Anterior cingulate cortex (tissue), 58 donors: Measurements from ENCODE around the gene UPB1.
A peak's percentile ranks its signal among the peaks of the same experiment; 100 is the strongest.
"Not testable (repeated sequence)": the region's sequence is repeated elsewhere in the genome, so short reads cannot be mapped to it uniquely, and the experiment has no call there.

Experiments
- DNase-seq, 58 donors: peaks; one replicate each; lab custom pipeline; 2025; lab: John Stamatoyannopoulos, UW

UPB1 gene

DNA sequence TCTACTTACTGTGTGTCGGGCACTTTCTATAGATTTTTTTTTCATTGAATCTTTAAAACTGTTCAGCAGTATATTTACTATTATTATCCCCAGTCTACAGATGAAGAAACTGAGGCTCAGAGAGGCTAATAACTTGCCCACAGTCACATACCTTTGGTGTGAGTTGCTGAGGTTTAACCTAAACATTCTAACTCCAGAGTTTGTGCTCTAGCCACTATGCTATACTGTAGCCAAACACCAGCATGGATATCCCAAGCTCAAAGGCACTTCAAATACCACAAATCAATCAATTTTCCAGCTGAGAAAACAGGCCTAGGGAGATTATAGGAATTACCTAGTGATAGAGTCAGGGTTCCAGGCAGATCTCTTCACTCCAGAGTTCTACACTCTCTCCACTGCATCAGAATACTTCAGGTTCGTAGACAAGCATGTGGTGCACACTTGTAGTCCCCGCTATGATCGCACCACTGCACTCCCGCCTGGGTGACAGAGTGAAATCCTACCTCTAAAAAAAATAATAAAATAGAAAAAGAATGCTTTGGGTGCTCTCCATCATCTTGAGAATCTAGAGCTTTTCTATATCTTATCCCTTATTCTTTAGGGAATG, 20.4 kb upstream of the UPB1 start:
- DNase-seq = no peak

DNA sequence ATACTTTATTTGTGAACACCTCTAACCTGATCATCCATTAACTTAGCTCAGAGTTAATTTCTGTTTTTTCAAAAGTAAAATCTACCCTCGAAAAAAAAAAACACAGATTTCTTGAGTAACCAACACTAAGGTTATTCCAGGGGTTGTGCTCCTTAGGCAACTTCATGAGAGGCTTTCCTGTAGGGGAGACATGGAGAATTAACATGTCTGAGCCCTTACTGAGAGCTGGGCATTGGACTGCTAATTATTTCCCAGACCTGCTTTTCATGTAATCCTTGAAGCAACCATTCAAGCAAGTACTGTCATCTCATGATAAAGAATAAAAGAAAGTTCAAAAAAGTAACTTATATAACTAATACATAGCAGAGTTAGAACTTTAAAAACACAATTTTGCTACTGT, 13.5 kb upstream of the UPB1 start:
- no peak for DNase-seq

DNA sequence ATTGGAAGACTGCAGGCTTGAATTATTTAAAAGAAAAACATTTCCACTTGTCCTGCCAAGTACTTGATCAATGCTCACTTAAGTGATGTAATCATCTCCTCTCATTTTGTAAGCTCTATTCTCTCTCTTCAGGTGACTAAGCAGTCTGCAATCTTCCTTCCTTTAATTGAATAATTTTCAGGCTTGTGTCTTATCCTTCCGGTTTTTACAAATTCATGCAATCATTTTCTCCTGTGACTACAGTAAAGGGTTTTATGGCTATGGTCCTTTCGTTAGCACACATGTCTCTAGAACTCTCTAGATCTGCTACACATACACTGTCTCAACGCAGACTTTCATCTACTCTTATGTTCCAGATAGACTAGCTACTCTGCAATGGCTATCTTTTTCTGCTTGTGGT, 12.6 kb upstream of the UPB1 start:
- DNase-seq = no peak

DNA sequence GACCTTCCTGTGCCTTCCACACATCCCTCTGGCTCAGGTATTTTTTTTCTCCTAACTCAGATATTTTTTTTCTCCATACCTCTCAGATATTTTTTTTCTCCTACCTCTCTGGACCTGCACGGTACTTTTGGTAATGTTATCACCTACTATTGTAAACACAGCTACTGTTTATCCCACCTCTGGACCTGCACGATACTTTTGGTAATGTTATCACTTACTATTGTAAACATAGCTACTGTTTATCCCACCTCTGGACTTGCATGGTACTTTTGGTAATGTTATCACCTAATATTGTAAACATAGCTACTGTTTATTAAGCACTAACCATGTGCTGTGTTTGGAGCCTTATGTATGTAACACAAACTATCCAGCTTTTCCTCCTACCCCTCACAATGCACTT, 12.1 kb upstream of the UPB1 start:
- no peak for DNase-seq

DNA sequence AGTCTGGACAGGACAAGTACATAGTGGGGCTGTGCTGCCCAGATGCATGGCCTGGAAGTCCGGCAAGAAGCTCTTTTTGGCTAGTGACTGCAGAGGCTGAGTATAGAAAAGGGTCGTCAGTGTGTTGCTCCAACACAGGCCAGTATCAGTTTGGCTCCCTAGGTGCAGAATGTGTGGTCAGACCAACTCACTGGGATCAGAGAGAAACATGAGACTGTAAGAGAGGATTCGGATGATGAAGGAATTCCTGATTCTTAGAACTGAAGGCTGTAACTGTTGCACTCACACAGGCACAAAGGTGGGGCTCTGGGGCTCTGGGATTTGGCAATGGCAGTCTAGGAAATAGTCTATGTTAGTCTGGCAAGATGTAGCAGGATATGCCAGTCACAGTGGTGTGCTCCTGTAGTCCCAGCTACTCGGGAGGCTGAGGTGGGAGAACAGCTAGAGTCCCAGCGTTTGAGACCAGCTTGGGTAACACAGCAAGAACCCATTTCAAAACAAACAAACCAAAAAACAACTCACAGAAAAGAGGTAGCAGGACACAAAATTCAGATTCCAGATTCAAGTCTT, 11.1 kb upstream of the UPB1 start:
- DNase-seq = no peak

DNA sequence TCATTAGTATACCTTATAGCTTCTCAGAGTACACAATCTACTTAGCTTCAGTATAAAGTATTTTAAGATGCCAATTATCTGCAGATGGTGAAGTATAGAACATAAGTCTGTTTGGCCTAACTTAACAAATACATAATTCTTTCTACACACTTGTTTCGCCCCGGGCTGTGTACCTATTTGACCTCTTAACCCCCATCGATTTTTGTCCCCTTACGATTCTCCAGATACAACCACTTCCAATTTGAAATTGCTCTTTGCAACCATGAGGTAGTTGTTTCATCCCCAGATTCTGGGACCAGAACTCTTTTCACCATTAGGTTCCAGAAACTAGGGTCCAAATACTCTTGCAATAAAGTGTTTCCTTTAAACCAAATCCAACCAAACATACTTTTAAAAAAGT, 10.0 kb upstream of the UPB1 start:
- no peak for DNase-seq

DNA sequence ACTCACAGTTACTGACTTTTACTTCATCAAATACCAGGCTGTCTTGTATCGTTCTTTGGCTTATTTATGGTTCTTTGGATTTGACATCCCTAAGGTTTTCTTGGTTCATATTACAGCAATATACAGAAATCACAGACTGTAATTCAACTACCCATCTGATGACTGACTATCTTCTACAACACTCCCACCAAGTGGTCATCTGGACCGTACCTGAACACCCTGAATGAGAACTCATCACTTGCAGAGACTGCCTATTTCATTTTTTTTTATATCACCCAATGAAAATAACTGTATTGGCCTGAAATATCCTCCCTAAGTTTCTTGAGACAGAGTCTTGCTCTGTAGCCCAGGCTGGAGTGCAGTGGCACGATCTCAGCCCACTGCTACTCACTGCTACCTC, 9.5 kb upstream of the UPB1 start:
- no peak for DNase-seq

DNA sequence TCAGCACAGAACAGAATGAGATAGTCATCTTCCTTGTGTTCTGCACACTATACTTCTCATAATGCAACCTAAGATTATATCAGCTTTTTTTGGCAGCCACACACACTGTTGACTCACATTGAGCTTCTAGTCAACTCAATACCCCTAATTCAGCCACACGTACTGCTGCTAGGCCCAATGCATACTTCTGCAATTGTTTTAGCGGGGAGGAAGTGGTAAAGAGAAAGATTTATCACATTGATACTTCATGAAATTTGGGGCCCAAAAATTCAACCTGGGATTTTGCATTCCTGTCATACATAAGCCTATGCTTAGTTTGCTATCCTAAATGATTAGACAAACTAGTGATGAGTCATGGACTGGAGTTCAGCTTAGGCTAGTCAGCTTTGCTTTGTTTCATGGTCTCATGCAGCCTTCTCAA, 8.6 kb upstream of the UPB1 start:
- no peak for DNase-seq

DNA sequence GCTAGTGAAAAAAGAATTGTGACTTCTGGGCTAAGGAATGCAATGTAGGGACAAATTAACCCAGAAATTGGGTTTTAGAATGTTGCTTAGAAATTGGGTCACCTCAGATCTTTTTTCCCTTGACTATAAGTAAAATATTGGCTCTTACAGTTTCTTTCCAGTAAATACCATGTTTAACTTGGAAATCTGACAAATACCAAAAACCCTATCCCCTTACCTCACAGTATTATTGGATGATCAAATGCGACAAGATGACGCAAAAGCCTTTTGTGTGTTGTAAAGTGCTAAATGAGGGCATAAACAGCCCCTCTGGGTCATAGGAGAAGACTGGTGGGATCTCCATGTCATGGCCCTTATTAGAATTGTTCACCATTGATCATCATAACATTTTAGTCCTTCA, 6.1 kb upstream of the UPB1 start:
- DNase-seq = no peak

DNA sequence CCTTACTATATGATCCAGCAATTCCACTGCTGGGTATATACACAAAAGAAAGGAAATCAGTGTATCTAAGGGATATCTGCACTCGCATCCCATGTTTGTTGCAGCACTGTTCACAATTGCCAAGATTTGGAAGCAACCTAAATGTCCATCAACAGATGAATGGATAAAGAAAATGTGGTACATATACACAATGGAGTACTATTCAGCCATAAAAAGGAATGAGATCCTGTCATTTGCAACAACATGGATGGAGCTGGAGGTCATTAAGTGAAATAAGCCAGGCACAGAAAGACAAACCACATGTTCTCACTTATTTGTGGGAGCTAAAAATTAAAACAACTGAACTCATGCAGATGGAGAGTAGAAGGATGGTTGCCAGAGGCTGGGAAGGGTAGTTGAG, 5.7 kb upstream of the UPB1 start:
- not testable (repeated sequence) for DNase-seq

DNA sequence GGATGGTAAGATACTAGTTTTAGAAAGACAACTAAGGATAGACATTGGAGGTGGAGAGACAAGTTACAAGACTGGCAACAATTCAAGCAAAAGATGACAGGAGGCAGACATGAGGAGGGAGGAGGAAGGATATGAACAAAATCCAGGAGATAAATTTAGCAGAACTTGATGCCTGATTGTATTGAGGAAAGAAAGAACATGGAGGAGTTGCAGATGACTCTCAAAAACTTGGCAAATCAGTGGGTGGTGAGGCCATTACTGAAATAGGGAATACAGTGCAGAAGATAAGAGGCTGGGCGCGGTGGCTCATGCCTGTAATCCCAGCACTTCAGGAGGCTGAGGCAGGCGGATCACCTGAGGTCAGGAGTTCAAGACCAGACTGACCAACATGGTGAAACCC, 2.7 kb upstream of the UPB1 start:
- no peak for DNase-seq

DNA sequence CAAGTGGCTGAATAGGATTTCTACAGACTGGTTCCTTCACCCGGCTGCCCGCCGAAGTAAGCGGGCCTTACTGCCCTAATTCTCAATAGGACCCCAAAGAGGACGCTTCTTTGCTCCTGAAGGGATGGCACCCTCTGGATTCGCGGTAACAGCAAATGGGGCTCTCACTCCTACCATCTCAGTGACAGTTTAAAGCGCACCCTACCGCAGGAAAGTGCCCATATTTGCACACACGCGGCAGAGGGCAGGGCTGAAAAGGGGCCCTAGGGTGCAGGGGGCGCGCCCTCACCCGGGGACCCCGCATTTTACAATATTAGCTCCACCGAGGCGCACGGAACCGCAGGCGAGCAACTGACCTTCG, 985 bp upstream of the UPB1 start:
- DNase-seq = no peak

DNA sequence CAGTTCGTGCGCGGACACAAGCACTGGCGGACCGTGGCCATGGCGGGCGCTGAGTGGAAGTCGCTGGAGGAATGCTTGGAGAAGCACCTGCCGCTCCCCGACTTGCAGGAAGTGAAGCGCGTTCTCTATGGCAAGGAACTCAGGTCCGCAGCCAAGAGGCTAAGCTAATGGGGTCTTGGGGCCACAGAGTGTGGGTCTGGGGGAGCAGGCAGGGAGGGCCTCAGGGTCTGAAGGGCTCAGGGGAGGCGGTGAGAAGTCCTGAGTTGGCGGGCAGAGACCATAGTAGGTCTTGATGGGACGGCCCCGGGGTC, 188 bp downstream of the UPB1 start:
- DNase-seq = no peak

DNA sequence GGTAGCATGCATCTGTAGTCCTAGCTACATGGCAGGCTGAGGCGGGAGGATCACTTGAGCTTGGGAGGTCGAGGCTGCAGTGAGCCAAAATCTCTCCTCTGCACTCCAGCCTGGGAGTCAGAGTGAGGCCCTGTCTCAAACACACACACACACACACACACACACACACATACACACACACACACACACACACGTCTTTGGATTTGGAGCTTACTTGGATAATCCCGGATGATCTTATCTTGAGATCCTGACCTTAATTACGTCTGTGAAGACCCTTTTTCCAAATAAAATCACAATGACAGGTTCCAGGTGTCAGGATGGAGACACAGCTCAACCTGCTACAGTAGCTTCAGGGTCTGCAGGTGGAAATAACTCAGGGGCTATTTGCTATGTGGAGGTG, 1.1 kb downstream of the UPB1 start:
- no peak for DNase-seq

DNA sequence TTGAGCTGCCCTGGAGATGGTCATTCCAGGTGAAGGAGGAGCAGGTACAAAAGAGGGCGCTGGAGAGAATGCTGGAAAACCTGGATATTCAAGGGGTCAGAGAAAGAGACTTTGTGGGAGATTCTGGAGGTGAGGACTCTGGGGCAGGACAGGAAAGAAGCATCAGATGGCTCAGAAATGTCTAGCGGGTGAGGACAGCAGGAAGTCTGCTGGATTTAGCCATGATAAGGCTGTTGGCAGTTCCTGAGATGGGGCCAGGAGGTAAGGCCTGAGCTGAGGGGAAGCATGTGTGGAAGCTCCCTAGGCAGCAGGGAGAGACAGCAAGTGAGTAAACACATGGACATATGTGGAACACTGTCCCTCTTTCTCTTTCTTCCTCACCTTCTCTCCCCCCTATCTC, 1.5 kb downstream of the UPB1 start:
- DNase-seq = no peak

DNA sequence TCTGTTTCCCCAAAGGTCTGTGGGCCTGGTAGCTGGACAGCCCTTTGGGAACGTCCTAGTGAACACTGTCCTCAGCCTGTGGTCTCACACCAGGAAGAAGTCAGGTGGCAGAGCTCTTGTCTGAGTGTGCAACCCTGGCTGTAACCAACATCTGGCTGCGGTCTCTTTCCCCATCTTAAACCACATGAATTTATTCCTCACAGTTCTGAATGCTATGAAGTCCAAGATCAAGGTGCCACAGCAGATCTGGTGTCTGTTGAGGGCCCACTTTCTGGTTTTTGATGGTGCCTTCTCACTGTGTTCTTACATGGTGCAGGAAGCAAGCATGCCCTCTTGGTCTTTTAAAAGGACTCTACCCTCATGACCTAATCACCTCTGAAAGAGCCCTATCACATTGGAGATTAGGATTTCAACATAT, 2.7 kb downstream of the UPB1 start:
- no peak for DNase-seq

DNA sequence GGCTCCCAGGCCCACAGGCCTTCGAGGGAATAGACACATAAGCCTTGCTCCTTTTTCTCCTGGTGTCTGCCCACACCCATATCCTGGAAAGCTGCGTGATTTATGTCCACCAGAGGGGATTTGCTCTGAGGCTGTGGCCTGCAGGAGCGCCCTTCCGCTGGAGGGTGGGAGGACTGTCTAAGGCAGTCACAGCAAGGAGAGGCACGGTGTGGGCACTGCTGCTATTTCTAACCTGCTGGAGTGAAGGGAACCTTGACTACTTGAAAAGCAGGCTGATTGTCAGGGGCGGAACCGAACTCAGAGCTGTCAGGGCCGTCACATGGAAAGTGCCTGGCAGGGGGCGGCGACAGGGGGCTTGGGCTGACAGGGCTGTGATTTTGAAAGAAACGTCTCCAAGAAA, 3.7 kb downstream of the UPB1 start:
- peak in 1 of 58 donors; percentile 38 for DNase-seq

DNA sequence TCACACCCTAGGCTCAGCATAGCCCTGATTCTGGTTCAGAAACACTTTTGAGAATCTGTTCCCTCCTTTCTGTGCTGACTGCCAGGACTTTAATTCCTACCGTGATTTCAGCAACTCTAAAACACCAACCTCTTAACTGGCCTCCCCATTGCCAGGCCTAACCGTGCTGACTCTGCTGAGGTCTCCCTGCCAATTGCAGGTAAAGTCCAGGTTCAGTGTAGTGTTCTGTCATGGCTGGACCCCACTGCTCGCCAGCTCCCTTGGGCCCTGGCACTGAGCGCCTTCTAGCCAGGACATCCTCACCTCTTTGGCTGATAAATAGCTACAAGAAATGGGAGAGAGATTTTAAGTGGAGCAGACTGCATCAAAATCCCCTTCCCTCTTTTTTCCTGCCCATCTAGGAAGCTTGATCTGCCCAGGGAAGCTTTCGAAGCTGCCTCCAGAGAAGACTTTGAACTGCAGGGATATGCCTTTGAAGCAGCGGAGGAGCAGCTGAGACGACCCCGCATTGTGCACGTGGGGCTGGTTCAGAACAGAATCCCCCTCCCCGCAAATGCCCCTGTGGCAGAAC, 4.7 kb downstream of the UPB1 start:
- no peak for DNase-seq

DNA sequence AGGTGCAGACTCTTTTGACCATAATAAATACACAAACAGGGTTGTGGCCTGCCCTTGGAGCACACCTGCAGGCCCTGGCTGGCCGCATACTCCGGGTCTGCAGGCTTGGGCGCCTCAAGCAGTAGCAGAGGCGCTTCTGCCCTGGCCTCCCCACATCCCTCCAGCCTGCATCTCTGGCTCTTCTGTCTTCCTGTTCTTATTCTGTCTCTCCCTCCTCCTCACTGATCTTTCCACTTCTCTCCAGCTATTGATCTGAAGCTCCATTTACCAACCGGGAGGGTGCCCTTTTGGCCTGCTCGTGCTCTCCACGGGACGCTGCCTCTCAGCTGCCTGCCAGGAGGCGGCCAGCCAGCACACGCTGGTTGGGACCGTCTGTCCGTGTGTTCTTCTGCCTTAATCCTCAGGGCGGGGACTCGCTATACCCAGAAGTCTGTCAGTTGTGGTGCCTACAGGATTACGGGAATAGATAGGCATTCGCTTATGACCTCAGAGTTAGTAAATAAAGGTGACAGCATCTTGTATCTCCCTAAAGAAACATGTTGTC, 5.2 kb downstream of the UPB1 start:
- no peak for DNase-seq

DNA sequence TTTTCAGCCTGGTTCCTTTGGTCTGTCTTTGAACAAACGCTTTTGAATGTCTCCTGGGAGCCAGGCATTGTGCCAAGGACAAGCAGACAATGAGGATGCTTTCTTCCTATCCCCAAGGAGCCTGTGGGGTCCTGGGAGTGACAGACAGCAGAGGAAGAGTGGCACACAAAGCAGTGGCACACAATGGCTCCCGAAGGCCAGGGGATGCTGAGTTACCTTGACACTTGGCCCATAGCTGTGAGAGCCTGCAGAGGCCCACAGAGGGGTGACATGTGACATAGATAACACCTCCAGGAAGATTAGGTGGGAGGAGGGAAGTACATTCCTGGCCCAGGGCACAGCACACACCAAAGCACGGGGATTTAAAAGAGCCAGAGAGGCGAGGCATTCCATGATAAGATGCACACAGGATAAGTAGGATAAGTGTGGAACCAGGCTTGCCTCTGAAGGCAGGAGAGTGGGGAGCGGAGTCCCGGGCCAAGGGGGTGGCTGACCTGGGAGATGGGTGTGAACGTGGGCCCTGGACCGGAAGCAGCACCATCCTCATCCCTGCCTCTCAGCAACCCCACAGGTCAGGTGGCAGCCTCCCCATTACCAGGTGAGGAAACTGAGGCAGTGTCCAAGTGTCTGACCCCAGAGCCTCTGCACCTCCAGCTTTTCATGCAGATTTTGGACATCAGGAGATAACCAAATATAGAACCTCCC, 6.3 kb downstream of the UPB1 start:
- DNase-seq = no peak

DNA sequence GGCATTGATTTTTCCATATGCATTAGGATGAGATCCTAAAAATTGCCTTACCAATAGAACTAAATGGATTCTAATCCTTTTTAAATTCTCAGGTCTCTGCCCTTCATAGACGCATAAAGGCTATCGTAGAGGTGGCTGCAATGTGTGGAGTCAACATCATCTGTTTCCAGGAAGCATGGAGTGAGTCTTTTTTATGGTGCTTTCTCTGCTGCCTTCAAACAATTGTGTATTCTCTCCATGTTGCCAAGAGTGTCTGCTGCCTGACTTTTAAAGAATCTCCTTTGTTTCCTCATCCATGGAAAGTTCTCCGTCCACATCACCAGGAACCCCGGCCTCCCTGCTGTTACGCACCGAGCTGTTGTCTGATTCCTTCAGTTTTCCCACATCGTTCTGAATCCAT, 6.9 kb downstream of the UPB1 start:
- DNase-seq = no peak

DNA sequence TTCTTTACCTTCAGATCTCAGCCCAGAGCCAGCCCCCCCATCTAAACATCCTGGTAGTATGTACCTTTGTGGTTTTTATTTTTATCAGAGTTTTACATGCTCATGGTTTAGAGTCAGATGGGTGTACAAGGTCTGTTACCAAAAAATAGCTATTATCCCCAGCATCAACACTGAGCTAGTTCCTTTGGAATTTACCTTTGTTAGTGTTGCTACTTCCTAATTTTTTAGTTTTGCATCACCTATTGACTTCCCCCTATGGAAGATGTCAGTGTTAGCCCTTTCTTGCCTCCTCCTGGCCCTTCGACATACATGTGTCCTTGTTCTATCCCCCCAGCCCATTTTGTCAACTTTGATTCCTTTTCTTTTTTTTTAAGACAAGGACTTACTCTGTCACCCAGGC, 7.4 kb downstream of the UPB1 start:
- no peak for DNase-seq
